DMS 273 treated with DMSO at 0.1 percent for 48 hours (cell line): ENCODE results near the gene HPS5.
A peak's percentile ranks its signal among the peaks of the same experiment; 100 is the strongest.
"Not testable (repeated sequence)": the region's sequence is repeated elsewhere in the genome, so short reads cannot be mapped to it uniquely, and the experiment has no call there.

ENCODE experiments used
- DNase-seq: peaks from one replicate; lab custom pipeline; 2025; lab: John Stamatoyannopoulos, UW

The HPS5 gene

GRCh38 chr11:18321969-18322711, at the start of gene HPS5, which contains the start of gene GTF2H1:
TSS of gene HPS5 (minus strand) at chr11:18322140. CDS start at chr11:18317858, 4,282 bp downstream.
TSS of gene GTF2H1 (plus strand) at chr11:18322567. CDS start at chr11:18333075, 10,508 bp downstream.
- DNase-seq, result peak; percentile 84

- DNase-seq, result no peak
These were observed 49.3 kb upstream of the HPS5 start for GRCh38 chr11:18371279-18371678.

GRCh38 chr11:18369398-18369797, 47.5 kb upstream of the HPS5 start:
- DNase-seq, result no peak

GRCh38 chr11:18368221-18368620, 46.3 kb upstream of the HPS5 start:
- no peak for DNase-seq

- no peak for DNase-seq
These were observed 45.5 kb upstream of the HPS5 start for GRCh38 chr11:18367431-18367830.

GRCh38 chr11:18366286-18366685, 44.3 kb upstream of the HPS5 start:
- DNase-seq, result no peak

GRCh38 chr11:18365741-18366140, 43.8 kb upstream of the HPS5 start:
- no peak for DNase-seq

- no peak for DNase-seq
These were observed 42.6 kb upstream of the HPS5 start for GRCh38 chr11:18364495-18365073.

- DNase-seq, result no peak
These were observed 39.2 kb upstream of the HPS5 start for GRCh38 chr11:18361154-18361553.

- DNase-seq, result no peak
These were observed 36.7 kb upstream of the HPS5 start for GRCh38 chr11:18358646-18359045.

GRCh38 chr11:18352581-18352980, 30.6 kb upstream of the HPS5 start:
- no peak for DNase-seq

- DNase-seq, result no peak
These were observed 25.7 kb upstream of the HPS5 start for GRCh38 chr11:18347471-18348125.

GRCh38 chr11:18332891-18333290, 11.0 kb upstream of the HPS5 start:
- DNase-seq, result no peak

GRCh38 chr11:18332302-18332701, 10.4 kb upstream of the HPS5 start:
- DNase-seq, result no peak

GRCh38 chr11:18330921-18331320, 9.0 kb upstream of the HPS5 start:
- no peak for DNase-seq

GRCh38 chr11:18329196-18329870, 7.4 kb upstream of the HPS5 start:
- DNase-seq, result no peak

- DNase-seq, result no peak
These were observed 2.4 kb upstream of the HPS5 start for GRCh38 chr11:18324381-18324780.

- DNase-seq, result not testable (repeated sequence)
These were observed 1.9 kb upstream of the HPS5 start for GRCh38 chr11:18323881-18324280.

- DNase-seq, result no peak
These were observed 1.1 kb upstream of the HPS5 start for GRCh38 chr11:18322818-18323570.

- DNase-seq, result no peak
These were observed 367 bp downstream of the HPS5 start for GRCh38 chr11:18321578-18321968.

- DNase-seq, result no peak
These were observed 1.3 kb downstream of the HPS5 start for GRCh38 chr11:18320617-18321016.

- no peak for DNase-seq
These were observed 2.0 kb downstream of the HPS5 start for GRCh38 chr11:18319914-18320313.
